Skeletal muscle satellite cell (primary cell): ENCODE measurements around the gene UBQLN4.

Experiments
- H3K27me3 ChIP-seq: 2 replicates; pipeline ENCODE4 v1.7.0; 2013; ENCODE audit warnings: low read length; ENCODE audit not compliant: control insufficient read depth, insufficient read depth
- H3K36me3 ChIP-seq: 2 replicates; pipeline ENCODE4 v1.7.0; 2013; ENCODE audit warnings: mild to moderate bottlenecking, control low read depth, low read length; ENCODE audit not compliant: insufficient read depth
- H3K4me1 ChIP-seq: 2 replicates; pipeline ENCODE4 v1.7.0; 2013; ENCODE audit warnings: low read length; ENCODE audit not compliant: control insufficient read depth, insufficient read depth
- H3K4me2 ChIP-seq: 2 replicates; pipeline ENCODE4 v1.7.0; 2013; ENCODE audit warnings: mild to moderate bottlenecking, low read length
- H3K4me3 ChIP-seq: 2 replicates; pipeline ENCODE4 v1.7.0; 2013; ENCODE audit warnings: low read length
- H3K9ac ChIP-seq: 2 replicates; pipeline ENCODE4 v1.7.0; 2013; ENCODE audit warnings: mild to moderate bottlenecking, low read depth, low read length, moderate library complexity
- H3K9me3 ChIP-seq: replicated peaks from 2 replicates; pipeline ENCODE4 v1.7.0; 2013; ENCODE audit warnings: mild to moderate bottlenecking, control low read depth, low read length

Gene UBQLN4

DNA sequence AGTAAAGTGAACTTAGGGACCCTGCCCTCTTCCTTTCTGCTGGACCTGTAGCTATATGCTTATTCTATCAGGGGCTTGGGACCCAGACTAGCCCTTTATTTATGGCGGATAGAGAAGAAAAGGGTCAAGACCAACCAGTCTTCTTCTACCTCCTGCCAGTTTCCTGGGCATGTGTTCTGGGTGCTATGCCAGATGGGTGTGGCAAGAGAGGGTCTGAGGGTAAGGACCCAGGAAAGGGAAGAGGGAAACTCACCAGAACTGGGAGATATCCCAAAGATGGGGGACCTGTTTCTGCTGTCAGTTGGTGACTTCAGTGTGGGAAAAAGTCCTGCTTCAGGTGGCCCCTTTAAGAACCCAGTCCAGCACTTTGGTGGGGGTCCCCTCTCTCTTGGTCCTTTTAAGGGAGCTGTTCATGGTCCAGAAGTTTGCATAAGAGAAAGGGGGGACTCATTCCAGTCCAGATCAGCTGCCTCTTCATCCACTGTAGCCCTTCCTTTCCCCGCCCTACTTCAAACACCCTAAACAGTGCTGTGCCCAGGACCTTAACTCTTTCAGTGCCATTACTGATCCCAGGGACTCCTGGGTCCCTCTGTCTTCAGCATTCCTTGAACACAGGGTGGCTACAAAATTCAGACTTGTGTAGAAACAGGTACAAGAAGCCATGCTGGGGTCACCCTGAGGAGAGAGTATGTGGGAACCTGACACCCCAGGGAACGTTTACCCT lies 51.2 kb downstream of the UBQLN4 start:
- Histone ChIP-seq H3K27me3 (no peaks in the 10 kb centered on the region), H3K9ac (no peak overlapping the region), H3K9me3 (no peaks in the 10 kb centered on the region), H3K4me3 (no peak overlapping the region), H3K4me1 (peaks cover 4% of the 10 kb centered on the region), H3K4me2 (no peak overlapping the region), H3K36me3 (peaks cover 5% of the 10 kb centered on the region)

DNA sequence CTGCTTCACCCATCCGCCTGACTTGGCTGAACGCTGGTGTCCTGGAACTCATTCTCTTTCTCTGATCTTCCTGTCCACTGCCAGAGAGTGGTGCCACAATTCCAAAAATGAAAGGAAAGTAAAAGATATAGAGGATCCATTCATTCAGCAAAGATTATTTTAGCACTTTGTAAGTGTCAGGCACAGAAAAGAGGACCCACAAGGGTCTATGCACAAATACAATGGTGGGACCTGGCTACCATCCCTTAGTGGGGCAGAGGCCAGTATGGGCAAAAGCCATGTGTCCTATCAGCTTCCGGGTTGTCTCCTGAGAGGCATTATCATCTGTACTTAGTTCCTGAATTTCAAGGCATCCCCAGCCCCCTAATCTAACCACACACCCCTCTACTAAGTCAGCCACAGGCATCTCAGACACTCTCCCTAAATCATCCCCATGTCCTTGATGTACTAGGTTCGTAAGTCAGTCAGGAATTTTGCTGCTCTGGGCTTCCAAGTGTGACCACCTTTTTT lies 51.9 kb downstream of the UBQLN4 start:
- H3K4me2 ChIP-seq = no peak overlapping the region
- peaks cover 4% of the 10 kb centered on the region for H3K4me1 ChIP-seq
- no peaks in the 10 kb centered on the region for H3K27me3 ChIP-seq
- H3K9me3 ChIP-seq = no peaks in the 10 kb centered on the region
- H3K9ac ChIP-seq = no peak overlapping the region
- H3K36me3 ChIP-seq = peaks cover under 1% of the 10 kb centered on the region
- H3K4me3 ChIP-seq = no peak overlapping the region

DNA sequence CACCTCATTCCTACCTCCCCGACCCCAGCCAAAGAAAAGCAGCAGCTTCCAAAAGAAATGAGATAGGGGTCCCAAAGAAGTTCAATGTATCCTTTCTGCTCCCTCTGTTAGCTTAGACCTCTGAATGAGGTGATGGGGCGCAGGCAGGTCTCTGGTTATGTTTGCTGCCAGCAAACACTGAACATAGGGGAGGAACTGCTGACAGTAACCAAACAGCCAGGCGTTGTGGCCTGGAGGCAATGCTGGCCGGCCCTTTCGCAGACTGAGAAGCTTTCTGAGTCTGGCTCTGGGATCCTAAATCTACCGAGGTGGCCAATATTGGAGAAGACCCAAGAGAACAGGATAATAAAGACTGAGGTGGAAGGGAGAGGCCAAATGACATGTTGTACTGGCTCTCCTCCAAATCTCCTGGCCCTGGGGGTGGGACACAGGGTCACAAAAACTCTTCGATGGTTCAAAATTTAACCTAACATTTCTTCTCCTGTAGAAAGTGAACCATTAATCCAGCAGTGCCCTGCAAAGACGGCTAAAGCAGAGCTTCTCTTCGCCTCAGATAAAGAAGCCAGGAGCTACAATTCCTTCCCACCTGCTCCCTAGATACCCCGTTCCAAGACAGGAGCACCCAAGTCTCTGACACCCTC lies 52.5 kb downstream of the UBQLN4 start:
- no peaks in the 10 kb centered on the region for H3K27me3 ChIP-seq
- no peaks in the 10 kb centered on the region for H3K36me3 ChIP-seq
- peaks cover 4% of the 10 kb centered on the region for H3K4me1 ChIP-seq
- no peak overlapping the region for H3K4me3 ChIP-seq
- no peaks in the 10 kb centered on the region for H3K9me3 ChIP-seq
- no peak overlapping the region for H3K9ac ChIP-seq
- no peak overlapping the region for H3K4me2 ChIP-seq

DNA sequence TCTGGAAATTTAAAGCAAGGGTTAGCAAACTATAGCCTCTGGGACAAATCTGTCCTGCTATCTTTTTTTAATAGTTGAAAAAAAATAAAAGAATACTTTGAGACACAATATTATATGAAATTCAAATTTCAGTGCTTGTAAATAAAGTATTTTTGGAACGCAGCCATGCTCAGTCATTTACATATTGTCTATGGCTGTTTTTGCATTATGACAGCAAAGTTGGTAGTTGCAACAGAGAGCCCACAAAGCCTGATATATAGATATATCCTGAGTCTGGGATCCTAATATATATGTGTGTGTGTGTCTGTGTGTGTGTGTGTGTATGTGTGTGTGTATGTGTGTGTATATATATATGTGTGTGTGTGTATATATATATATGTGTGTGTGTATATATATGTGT lies 53.6 kb downstream of the UBQLN4 start:
- H3K9ac ChIP-seq = no peak overlapping the region
- H3K27me3 ChIP-seq = no peaks in the 10 kb centered on the region
- H3K4me3 ChIP-seq = no peak overlapping the region
- H3K4me1 ChIP-seq = peaks cover 4% of the 10 kb centered on the region
- no peaks in the 10 kb centered on the region for H3K9me3 ChIP-seq
- H3K36me3 ChIP-seq = no peaks in the 10 kb centered on the region
- H3K4me2 ChIP-seq = no peak overlapping the region

DNA sequence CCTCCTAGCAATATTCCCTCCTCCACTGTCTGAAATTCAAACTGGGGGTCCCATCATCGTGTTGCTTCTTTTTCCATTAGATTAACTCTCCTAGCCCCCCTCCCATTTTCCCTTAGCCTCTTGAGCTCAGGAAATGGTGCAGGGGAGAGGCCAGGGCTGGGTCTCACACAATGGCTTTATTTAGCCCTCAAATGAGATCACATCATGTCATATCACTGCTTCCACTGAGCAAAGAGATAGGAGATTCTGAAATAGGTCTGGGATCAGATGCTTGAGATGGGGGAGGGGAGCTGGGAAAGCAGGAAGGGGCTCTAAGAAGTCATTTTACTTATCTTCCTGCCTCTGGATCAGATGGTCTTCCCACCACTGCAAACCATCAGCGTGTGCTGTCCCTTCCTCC lies 57.4 kb downstream of the UBQLN4 start:
- H3K36me3 ChIP-seq = no peaks in the 10 kb centered on the region
- H3K4me3 ChIP-seq = no peak overlapping the region
- no peak overlapping the region for H3K9ac ChIP-seq
- H3K4me2 ChIP-seq = no peak overlapping the region
- H3K4me1 ChIP-seq = peaks cover under 1% of the 10 kb centered on the region
- H3K9me3 ChIP-seq = no peaks in the 10 kb centered on the region
- H3K27me3 ChIP-seq = no peaks in the 10 kb centered on the region

DNA sequence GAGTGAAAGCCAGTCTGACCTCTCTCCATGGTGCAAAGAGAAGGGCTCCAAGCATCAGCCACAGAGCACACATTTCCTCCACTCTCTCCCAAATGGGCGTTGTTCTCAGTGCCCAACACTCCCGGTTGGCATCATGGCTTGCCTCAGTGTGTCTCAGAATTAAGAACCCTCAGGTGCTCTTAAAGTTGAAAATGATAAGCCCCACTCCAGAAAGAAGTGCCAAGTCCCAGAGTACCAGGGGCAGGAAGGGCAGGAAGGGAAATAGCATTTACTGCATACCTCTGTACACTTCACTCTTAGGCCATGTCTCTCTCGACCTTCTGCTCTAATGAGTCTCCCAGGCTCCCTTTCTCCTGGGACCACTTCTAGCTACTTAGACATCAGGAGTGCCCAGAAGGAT lies 60.0 kb downstream of the UBQLN4 start:
- Histone ChIP-seq H3K4me2 (no peak overlapping the region), H3K9ac (no peak overlapping the region), H3K4me1 (peaks cover 11% of the 10 kb centered on the region), H3K9me3 (no peaks in the 10 kb centered on the region), H3K4me3 (no peak overlapping the region), H3K36me3 (no peaks in the 10 kb centered on the region), H3K27me3 (no peaks in the 10 kb centered on the region)

DNA sequence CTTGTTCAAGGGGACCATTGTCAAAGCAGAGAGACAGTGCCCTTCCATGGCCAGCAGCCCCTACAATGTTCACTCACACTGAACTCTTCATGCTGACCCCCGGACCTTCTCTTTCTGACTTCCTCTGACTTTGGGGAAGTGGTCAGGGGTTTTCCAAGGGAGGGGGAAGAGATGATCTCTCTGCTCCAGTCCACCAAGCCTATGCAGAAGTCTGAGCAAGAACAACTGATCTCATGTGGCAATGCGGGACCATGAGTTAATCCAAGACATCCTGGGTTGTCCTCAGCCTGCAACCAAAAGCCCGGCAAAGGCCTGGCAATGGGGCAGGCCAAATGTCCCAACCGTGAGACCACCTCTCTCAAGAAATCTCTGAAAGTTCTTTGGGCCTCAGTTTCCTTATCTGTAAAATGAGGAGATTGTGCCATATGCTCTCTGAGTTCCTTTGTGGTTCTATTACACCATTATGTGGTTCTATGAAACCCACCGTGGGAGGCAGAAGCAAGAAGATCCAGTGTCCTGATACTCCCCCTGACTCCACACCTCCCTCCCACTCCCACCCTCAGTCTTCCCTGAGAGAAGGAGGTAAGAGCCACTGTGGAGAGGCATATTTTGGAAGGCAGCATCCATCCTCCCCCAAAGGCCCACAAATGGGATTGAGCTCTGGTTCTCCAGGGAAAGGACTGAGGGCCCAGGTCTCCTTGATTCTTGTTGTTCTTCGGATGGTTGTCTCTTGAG lies 63.4 kb downstream of the UBQLN4 start:
- Histone ChIP-seq H3K9me3 (no peaks in the 10 kb centered on the region), H3K4me3 (no peak overlapping the region), H3K4me1 (peaks cover 11% of the 10 kb centered on the region), H3K4me2 (no peak overlapping the region), H3K27me3 (no peaks in the 10 kb centered on the region), H3K9ac (no peak overlapping the region), H3K36me3 (no peaks in the 10 kb centered on the region)

DNA sequence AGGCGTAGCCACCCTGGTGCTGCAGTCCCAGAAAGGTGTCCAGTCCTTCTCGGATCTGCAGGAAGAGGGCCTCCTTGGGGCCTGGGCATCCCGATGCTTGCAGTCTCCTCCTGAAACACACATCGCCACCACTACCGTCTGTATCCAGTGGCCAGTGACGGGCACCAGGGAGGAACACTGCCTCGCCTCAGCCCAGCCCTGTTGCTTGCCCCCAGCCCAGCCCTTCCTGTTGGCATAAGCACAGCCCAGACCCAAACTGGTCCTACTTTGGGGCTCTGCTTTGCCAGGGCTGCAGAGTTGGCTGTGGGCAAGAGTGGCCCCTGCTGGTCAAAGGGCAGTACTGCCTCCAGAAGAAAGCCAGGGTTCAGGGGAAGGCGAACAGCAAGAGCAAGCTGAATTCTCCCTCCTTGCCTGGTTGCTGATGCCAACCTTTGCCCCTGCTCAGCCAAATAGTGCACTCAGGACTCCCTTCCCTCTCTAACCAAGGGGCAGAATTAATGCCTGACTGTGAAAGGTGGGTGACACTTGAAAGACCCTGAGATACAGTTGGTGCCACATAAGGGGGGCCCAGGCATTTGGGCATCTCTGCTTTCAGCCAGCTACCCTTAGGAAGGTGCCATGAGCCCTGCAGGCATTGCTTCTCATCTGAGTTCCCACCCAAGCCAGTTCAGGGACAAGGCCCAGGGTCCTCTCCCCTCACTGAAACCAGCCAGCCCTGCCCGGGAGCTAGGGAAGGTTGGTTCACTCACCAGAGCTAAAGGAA lies 64.2 kb downstream of the UBQLN4 start:
- Histone ChIP-seq H3K9me3 (no peaks in the 10 kb centered on the region), H3K4me3 (peak overlapping the region; percentile 62), H3K36me3 (no peaks in the 10 kb centered on the region), H3K27me3 (no peaks in the 10 kb centered on the region), H3K4me1 (peaks cover 11% of the 10 kb centered on the region), H3K4me2 (peak overlapping the region; percentile 80), H3K9ac (peak overlapping the region; percentile 35)
